IMR-90 (cell line): Measurements from ENCODE around the gene RRP15. TPM values are rescaled to one million over a fixed set of nuclear protein-coding genes. Genes with fewer than 3 reads are reported as not detected.

Experiments
- ATAC-seq: fragments of 200-7000 bp; cut with Tn5 transposase; 2 replicates; pipeline ENCODE4 v1.9.1; 2020; ENCODE audit warnings: low read depth, mild to moderate bottlenecking, moderate library complexity
- BruUV-seq: library from RNA; stranded (reverse); fragments of 400-500 nt; replicated peaks from 2 replicates; lab custom pipeline; 2021; lab: Mats Ljungman, UMichigan
- CTCF ChIA-PET: fragments of 300-600 bp; formaldehyde crosslinking; extraction: SDS; loops from one replicate; lab custom pipeline; 2021; ENCODE audit warnings: antibody characterized with exemption; lab: Yijun Ruan, JAX
- POLR2A ChIA-PET: fragments of 300-600 bp; sonication (Branson Sonifier 250); formaldehyde crosslinking; loops from one replicate; lab custom pipeline; 2022; ENCODE audit warnings: antibody characterized with exemption; ENCODE audit not compliant: unreplicated experiment; lab: Charles Lee
- DNase-seq: peaks from one replicate; pipeline ENCODE4 v3.0.0; 2013
- H2AFZ ChIP-seq: replicated peaks from 2 replicates; pipeline ENCODE3; 2013; ENCODE audit warnings: low read length, mild to moderate bottlenecking; ENCODE audit not compliant: poor library complexity
- H2AK5ac ChIP-seq: 2 replicates; pipeline ENCODE4 v1.6.1; 2013; ENCODE audit warnings: low read depth, low read length, inconsistent platforms
- H2AK9ac ChIP-seq: replicated peaks from 2 replicates; pipeline ENCODE3; 2013; ENCODE audit warnings: mild to moderate bottlenecking, low read depth, low read length, moderate library complexity; ENCODE audit not compliant: poor library complexity
- H2BK120ac ChIP-seq: 2 replicates; pipeline ENCODE4 v1.6.1; 2013; ENCODE audit warnings: low read depth, low read length, inconsistent platforms
- H2BK15ac ChIP-seq: 3 replicates; pipeline ENCODE4 v1.6.1; 2013; ENCODE audit warnings: low read depth, low read length, inconsistent platforms
- H2BK20ac ChIP-seq: 2 replicates; pipeline ENCODE4 v1.6.1; 2013; ENCODE audit warnings: low read depth, mild to moderate bottlenecking, inconsistent platforms, low read length, moderate library complexity
- H2BK5ac ChIP-seq: 2 replicates; pipeline ENCODE4 v1.6.1; 2013; ENCODE audit warnings: mild to moderate bottlenecking, low read depth, low read length, inconsistent platforms; ENCODE audit not compliant: poor library complexity, severe bottlenecking
- H3K14ac ChIP-seq: replicated peaks from 2 replicates; pipeline ENCODE4 v1.6.1; 2013; ENCODE audit warnings: low read depth, low read length, inconsistent platforms
- H3K18ac ChIP-seq: 2 replicates; pipeline ENCODE4 v1.6.1; 2013; ENCODE audit warnings: low read depth, low read length, control low read depth
- H3K23ac ChIP-seq: 2 replicates; pipeline ENCODE4 v1.6.1; 2013; ENCODE audit warnings: low read depth, low read length, inconsistent platforms
- H3K27ac ChIP-seq: 2 replicates; pipeline ENCODE4 v1.5.1; 2013; ENCODE audit warnings: mild to moderate bottlenecking, control low read depth, low read length; ENCODE audit not compliant: insufficient read depth
- H3K27me3 ChIP-seq: 2 replicates; pipeline ENCODE4 v1.6.1; 2013; ENCODE audit warnings: low read length; ENCODE audit not compliant: control insufficient read depth, insufficient read depth
- H3K36me3 ChIP-seq: 2 replicates; pipeline ENCODE4 v1.6.1; 2013; ENCODE audit warnings: low read length, mixed read lengths; ENCODE audit not compliant: control insufficient read depth, insufficient read depth
- H3K4ac ChIP-seq: 2 replicates; pipeline ENCODE4 v1.6.1; 2013; ENCODE audit warnings: low read depth, low read length, inconsistent platforms
- H3K4me1 ChIP-seq: 2 replicates; pipeline ENCODE4 v1.6.1; 2013; ENCODE audit warnings: low read length, mixed read lengths; ENCODE audit not compliant: control insufficient read depth, insufficient read depth
- H3K4me2 ChIP-seq: 2 replicates; pipeline ENCODE4 v1.6.1; 2013; ENCODE audit warnings: low read depth, mild to moderate bottlenecking, control low read depth, low read length, moderate library complexity
- H3K4me3 ChIP-seq: 2 replicates; pipeline ENCODE4 v1.5.1; 2013; ENCODE audit warnings: low read depth, mild to moderate bottlenecking, control low read depth, low read length, moderate library complexity; ENCODE audit not compliant: insufficient read depth
- H3K56ac ChIP-seq: 2 replicates; pipeline ENCODE4 v1.6.1; 2013; ENCODE audit warnings: low read length, inconsistent platforms; ENCODE audit not compliant: insufficient read depth; ENCODE audit errors: extremely low read depth
- H3K79me1 ChIP-seq, 2 experiments: 2 replicates each; pipeline ENCODE4 v1.6.1; 2013; ENCODE audit warnings: low read length in 2 of 2, inconsistent platforms in 1 of 2, low read depth in 1 of 2
- H3K9ac ChIP-seq: 2 replicates; pipeline ENCODE4 v1.6.1; 2013; ENCODE audit warnings: low read depth, low read length, control low read depth
- H3K9me1 ChIP-seq: 2 replicates; pipeline ENCODE4 v1.6.1; 2013; ENCODE audit warnings: low read length, inconsistent platforms; ENCODE audit not compliant: insufficient read depth
- H3K9me3 ChIP-seq: 2 replicates; pipeline ENCODE4 v1.6.1; 2013; ENCODE audit warnings: low read length; ENCODE audit not compliant: control insufficient read depth, insufficient read depth
- H4K20me1 ChIP-seq: 2 replicates; pipeline ENCODE4 v1.6.1; 2013; ENCODE audit warnings: low read length, inconsistent platforms; ENCODE audit not compliant: insufficient read depth
- H4K5ac ChIP-seq: 2 replicates; pipeline ENCODE4 v1.6.1; 2013; ENCODE audit warnings: mild to moderate bottlenecking, low read depth, low read length, control low read depth
- H4K8ac ChIP-seq, 2 experiments: 2 replicates each; pipeline ENCODE4 v1.6.1; 2013; ENCODE audit warnings: low read depth in 2 of 2, low read length in 2 of 2, control low read depth in 1 of 2, inconsistent platforms in 1 of 2
- H4K91ac ChIP-seq: 2 replicates; pipeline ENCODE4 v1.6.1; 2013; ENCODE audit warnings: low read depth, low read length, inconsistent platforms; ENCODE audit not compliant: insufficient read depth
- CEBPB ChIP-seq: IDR thresholded peaks from 2 replicates; pipeline ENCODE4 v1.6.1; 2012; ENCODE audit warnings: low read depth, low read length, improper control_type of control experiment
- CHD1 ChIP-seq: IDR thresholded peaks from 2 replicates; pipeline ENCODE4 v1.6.1; 2012; ENCODE audit warnings: low read depth, low read length, improper control_type of control experiment
- MAFK ChIP-seq: IDR thresholded peaks from 2 replicates; pipeline ENCODE4 v1.6.1; 2012; ENCODE audit warnings: low read depth, low read length, improper control_type of control experiment
- MAZ ChIP-seq: IDR thresholded peaks from 2 replicates; pipeline ENCODE4 v1.6.1; 2012; ENCODE audit warnings: low read depth, mild to moderate bottlenecking, low read length, improper control_type of control experiment, moderate library complexity, borderline replicate concordance
- MXI1 ChIP-seq: IDR thresholded peaks from 2 replicates; pipeline ENCODE4 v1.6.1; 2012; ENCODE audit warnings: low read depth, mild to moderate bottlenecking, low read length, moderate library complexity, borderline replicate concordance
- NFE2L2 ChIP-seq: fragments of 150-350 bp; IDR thresholded peaks from 2 replicates; pipeline ENCODE4 v1.6.1; 2016; ENCODE audit warnings: low read depth, mild to moderate bottlenecking, low read length
- POLR2A ChIP-seq: IDR thresholded peaks from 2 replicates; pipeline ENCODE4 v1.6.1; 2012; ENCODE audit warnings: mild to moderate bottlenecking, low read depth, low read length
- RAD21 ChIP-seq: IDR thresholded peaks from 2 replicates; pipeline ENCODE4 v1.6.1; 2012; ENCODE audit warnings: low read length, improper control_type of control experiment
- RCOR1 ChIP-seq: IDR thresholded peaks from 2 replicates; pipeline ENCODE4 v1.6.1; 2012; ENCODE audit warnings: mild to moderate bottlenecking, low read length, improper control_type of control experiment; ENCODE audit not compliant: insufficient replicate concordance
- RFX5 ChIP-seq: IDR thresholded peaks from 2 replicates; pipeline ENCODE4 v1.8.0; 2012; ENCODE audit warnings: low read depth, mild to moderate bottlenecking, low read length, moderate library complexity
- SMC3 ChIP-seq: fragments of 150-350 bp; IDR thresholded peaks from 2 replicates; pipeline ENCODE4 v1.6.1; 2016; ENCODE audit warnings: low read depth, mild to moderate bottlenecking, antibody characterized with exemption, low read length, moderate library complexity
- WGBS, 2 experiments: methylation state at CpG; one replicate each; pipeline versions ENCODE4 v1.1.5 to v1.1.7; 2013; ENCODE audit warnings: missing lambda C conversion rate in 2 of 2; ENCODE audit not compliant: insufficient read length in 1 of 2; ENCODE audit errors: extremely low coverage in 2 of 2; 5-methylcytosine and 5-hydroxymethylcytosine counted together
- dilution Hi-C: fragments of 300-500 bp; cut with HindIII; formaldehyde crosslinking; loops from one replicate; pipeline ENCODE4 v1.14.3; 2018; ENCODE audit warnings: low sequenced_read_pairs; ENCODE audit not compliant: unreplicated experiment
- in situ Hi-C: fragments of 300-500 bp; cut with MboI; formaldehyde crosslinking; loops from 3 replicates; pipeline ENCODE4 v1.14.3; 2019; ENCODE audit warnings: low sequenced_read_pairs, inconsistent platforms, mixed read lengths
- intact Hi-C: fragments of 100-400 bp; cut with micrococcal nuclease; formaldehyde crosslinking; loops from 2 replicates; pipeline ENCODE4 v1.10.0; 2022
- polyA plus RNA-seq, 3 experiments: library from polyadenylated mRNA; depleted of rRNA; stranded (reverse); fragments of >200 nt; gene quantifications; 2 replicates each; pipeline ENCODE4 v1.2.3, GENCODE V29; 2012; ENCODE audit warnings: low replicate concordance in 1 of 3
- total RNA-seq: library from RNA; depleted of rRNA; stranded (reverse); fragments of >200 nt; gene quantifications from 2 replicates; pipeline ENCODE4 v1.2.3, GENCODE V29; 2012
- TF ChIP-seq, protein P1 (sequence below): conservative IDR thresholded peaks from 2 replicates; pipeline ENCODE4 v1.5.1; 2012; ENCODE audit warnings: mild to moderate bottlenecking, low read depth, low read length, improper control_type of control experiment
- TF ChIP-seq, protein P2 (sequence below): fragments of 150-350 bp; IDR thresholded peaks from 2 replicates; pipeline ENCODE4 v1.6.1; 2017; ENCODE audit warnings: mild to moderate bottlenecking, antibody characterized with exemption, low read length, low read depth

RRP15 gene
- total and polyA plus RNA-seq, 2 of the 4 experiments (the other 2 are of a cell fraction): 3.1 to 4.1 TPM

DNA sequence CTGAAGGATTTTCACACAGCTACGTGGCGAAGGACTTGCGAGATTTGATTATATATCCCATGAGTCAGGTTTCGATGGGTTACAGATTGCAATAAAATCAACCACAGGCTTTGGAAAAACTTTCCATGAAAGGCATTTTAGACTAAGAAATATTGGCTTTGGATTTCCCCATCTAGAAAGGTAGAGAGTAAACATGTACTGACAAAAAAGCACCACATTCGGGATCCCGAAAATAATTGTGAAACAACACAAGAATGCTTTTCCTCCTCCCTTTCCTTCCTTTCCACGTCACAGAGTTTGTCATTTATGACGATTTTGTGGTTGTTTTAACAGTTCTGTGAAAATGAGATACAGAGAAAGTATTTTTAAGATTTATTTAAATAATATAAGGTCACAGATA is 98.6 kb downstream of the RRP15 start:
- no peak overlapping the region for H2BK5ac ChIP-seq
- H3K4me1 ChIP-seq: peaks cover 5% of the 10 kb centered on the region
- H3K9me1 ChIP-seq: peaks cover 3% of the 10 kb centered on the region; the same call in 1 of the 2 replicates
- no peak overlapping the region for H2AFZ ChIP-seq
- 0 out of 3 replicates have a peak overlapping the region, but pooled peaks have one; percentile 7 for H2BK15ac ChIP-seq
- no peak overlapping the region for H3K23ac ChIP-seq
- no peaks in the 10 kb centered on the region for H3K27me3 ChIP-seq
- H3K56ac ChIP-seq: no peak overlapping the region
- dilution Hi-C loops: no loop called here
- H3K27ac ChIP-seq: no peak overlapping the region
- no peak overlapping the region for H4K5ac ChIP-seq
- BruUV-seq: no TSS peak
- no peaks in the 10 kb centered on the region; the same call in 1 of the 2 replicates for H3K36me3 ChIP-seq
- H2BK20ac ChIP-seq: no peak overlapping the region
- H3K4me3 ChIP-seq: no peak overlapping the region
- no peak overlapping the region for H3K4me2 ChIP-seq
- ATAC-seq (no peak), DNase-seq (no peak)
- H3K18ac ChIP-seq: no peak overlapping the region
- H4K20me1 ChIP-seq: no peaks in the 10 kb centered on the region
- CTCF ChIA-PET: interaction anchor here (0.5 to 0.8 kb wide), 2 partner anchors 566 to 616 kb away, joined by 3 to 4 read pairs; no protein-coding TSS in a partner anchor
- peaks cover 3 to 5% of the 10 kb centered on the region in 2 experiments; a peak in 3 of 4 replicates for H3K79me1 ChIP-seq
- no peak overlapping the region for H2AK5ac ChIP-seq
- H3K14ac ChIP-seq: no peak overlapping the region
- in situ Hi-C loops: no loop called here
- H2BK120ac ChIP-seq: no peak overlapping the region
- no peak for TF ChIP-seq RFX5
- no peak for TF ChIP-seq MAFK
- no peak for TF ChIP-seq NFE2L2
- TF ChIP-seq, protein P1, sequence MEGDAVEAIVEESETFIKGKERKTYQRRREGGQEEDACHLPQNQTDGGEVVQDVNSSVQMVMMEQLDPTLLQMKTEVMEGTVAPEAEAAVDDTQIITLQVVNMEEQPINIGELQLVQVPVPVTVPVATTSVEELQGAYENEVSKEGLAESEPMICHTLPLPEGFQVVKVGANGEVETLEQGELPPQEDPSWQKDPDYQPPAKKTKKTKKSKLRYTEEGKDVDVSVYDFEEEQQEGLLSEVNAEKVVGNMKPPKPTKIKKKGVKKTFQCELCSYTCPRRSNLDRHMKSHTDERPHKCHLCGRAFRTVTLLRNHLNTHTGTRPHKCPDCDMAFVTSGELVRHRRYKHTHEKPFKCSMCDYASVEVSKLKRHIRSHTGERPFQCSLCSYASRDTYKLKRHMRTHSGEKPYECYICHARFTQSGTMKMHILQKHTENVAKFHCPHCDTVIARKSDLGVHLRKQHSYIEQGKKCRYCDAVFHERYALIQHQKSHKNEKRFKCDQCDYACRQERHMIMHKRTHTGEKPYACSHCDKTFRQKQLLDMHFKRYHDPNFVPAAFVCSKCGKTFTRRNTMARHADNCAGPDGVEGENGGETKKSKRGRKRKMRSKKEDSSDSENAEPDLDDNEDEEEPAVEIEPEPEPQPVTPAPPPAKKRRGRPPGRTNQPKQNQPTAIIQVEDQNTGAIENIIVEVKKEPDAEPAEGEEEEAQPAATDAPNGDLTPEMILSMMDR: no peak
- TF ChIP-seq CEBPB: no peak
- TF ChIP-seq, protein P2, sequence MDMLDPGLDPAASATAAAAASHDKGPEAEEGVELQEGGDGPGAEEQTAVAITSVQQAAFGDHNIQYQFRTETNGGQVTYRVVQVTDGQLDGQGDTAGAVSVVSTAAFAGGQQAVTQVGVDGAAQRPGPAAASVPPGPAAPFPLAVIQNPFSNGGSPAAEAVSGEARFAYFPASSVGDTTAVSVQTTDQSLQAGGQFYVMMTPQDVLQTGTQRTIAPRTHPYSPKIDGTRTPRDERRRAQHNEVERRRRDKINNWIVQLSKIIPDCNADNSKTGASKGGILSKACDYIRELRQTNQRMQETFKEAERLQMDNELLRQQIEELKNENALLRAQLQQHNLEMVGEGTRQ: no peak
- no peak for TF ChIP-seq MAZ
- no peak for TF ChIP-seq POLR2A
- TF ChIP-seq MXI1: no peak
- TF ChIP-seq SMC3: no peak
- no peak for TF ChIP-seq RAD21
- TF ChIP-seq CHD1: no peak
- TF ChIP-seq RCOR1: no peak
- no CpG with 5 or more reads among the region's 8 CpGs for WGBS, 2 experiments
- no peak overlapping the region for H3K4ac ChIP-seq
- no peak overlapping the region for H2AK9ac ChIP-seq
- H3K9ac ChIP-seq: no peak overlapping the region
- POLR2A ChIA-PET: no interaction called here
- H4K8ac ChIP-seq: no peak overlapping the region
- no peaks in the 10 kb centered on the region for H3K9me3 ChIP-seq
- intact Hi-C loops: no loop called here
- no peak overlapping the region for H4K91ac ChIP-seq
